Hypothalamus (tissue), 51 donors: ENCODE data around the gene GNPTAB.
"Not testable (repeated sequence)": the region's sequence is repeated elsewhere in the genome, so short reads cannot be mapped to it uniquely, and the experiment has no call there.

Experiments used
- DNase-seq, 51 donors: peaks; one replicate each; lab custom pipeline; 2025; lab: John Stamatoyannopoulos, UW

Gene GNPTAB

DNA sequence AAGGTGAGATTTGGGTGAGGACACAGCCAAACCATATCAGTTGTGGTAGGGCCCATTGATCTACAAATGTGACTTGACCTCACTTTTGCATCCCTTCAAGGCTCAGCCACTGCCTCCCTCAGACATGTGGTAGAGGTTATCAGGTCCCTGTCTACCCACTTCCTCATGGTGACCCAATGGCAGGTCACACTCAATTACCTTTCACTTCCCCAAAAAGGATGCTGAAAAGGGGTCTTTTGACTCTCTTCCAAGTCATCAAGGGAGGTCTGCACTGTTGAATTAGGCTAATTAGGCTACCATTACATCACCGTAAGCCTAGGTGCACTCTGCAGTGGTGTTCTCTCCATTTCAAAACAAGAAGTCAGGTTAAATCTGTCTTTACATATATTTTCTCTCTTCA is 24.0 kb upstream of the GNPTAB start:
- no peak for DNase-seq

GRCh38 chr12:101852998-101853397 is 22.2 kb upstream of the GNPTAB start:
- no peak for DNase-seq

DNA sequence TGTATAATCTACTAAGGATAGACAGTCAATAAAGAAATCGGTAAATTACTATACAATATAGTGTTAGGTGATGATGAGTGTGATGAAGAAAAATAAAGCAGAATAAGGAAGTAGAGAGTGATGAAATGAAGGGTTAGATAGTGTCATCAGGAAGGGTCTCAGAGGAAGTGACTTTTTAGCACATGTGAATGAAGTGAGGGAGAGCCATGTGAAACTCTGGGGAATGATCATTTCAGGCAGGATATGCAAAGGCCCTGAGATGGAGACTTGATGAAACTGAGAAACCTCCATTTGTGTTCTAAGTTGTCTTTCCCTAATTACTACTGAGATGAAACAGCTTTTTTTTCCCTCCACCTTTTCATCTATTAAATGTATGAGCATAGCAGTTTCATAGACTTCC is 19.4 kb upstream of the GNPTAB start:
- DNase-seq, result no peak

GRCh38 chr12:101847325-101847724 is 16.6 kb upstream of the GNPTAB start:
- no peak for DNase-seq

- no peak for DNase-seq
These were observed 14.5 kb upstream of the GNPTAB start for GRCh38 chr12:101845137-101845711.

GRCh38 chr12:101841069-101841468 is 10.3 kb upstream of the GNPTAB start:
- no peak for DNase-seq

- peak in 32 of 51 donors; percentile 3 to 62 (median 26) for DNase-seq
These were observed 8.8 kb upstream of the GNPTAB start for GRCh38 chr12:101839324-101840283.

GRCh38 chr12:101838628-101839323 is 8.0 kb upstream of the GNPTAB start:
- DNase-seq, result no peak

GRCh38 chr12:101832030-101832429 is 1.3 kb upstream of the GNPTAB start:
- no peak for DNase-seq

GRCh38 chr12:101829639-101830366 is 956 bp downstream of the GNPTAB start:
- DNase-seq, result peak in 3 of 51 donors; percentile 29 to 51 (median 32)

GRCh38 chr12:101828463-101829196 is 2.1 kb downstream of the GNPTAB start:
- no peak for DNase-seq

GRCh38 chr12:101826766-101827368 is 3.9 kb downstream of the GNPTAB start:
- no peak for DNase-seq

DNA sequence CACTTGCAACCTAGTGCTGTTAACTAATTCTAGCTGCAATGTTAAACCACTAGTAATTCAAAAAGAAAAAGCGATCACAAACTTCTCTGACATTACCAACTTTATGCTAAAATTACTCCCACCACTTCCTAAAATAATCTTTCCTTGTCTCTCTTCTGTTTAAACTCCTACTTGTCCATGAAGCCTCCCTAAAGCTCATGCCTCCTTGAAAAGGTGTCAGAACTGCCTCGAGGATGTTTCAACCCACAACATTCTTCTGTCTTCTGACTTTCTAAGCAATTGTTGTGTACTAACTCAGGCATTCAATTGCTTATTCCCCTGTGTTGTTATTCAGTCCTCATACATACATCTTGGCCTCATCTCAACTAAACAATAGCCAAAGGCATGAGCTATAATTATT is 5.9 kb downstream of the GNPTAB start:
- DNase-seq, result peak in 1 of 51 donors; percentile 25

DNA sequence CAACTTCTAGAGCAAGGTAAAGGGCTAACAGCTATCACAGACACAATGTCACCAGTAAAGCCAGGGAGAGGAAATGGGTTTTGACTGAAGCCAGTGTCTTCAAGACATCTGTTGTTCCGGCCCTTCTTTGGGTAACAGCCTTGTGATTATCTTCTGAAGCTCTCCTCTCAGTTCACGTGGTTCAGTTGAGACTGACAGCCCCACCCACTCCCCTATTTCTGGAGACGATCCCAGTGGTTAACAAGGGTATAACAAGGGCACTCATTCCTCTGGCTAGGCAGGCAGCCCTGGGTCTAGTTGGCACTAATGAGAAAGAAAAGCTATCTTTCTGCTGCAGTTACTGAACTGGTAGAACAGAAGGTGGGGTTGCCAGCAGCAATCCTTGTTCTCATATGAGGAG is 6.9 kb downstream of the GNPTAB start:
- DNase-seq, result peak in 26 of 51 donors; percentile 2 to 64 (median 26)

DNA sequence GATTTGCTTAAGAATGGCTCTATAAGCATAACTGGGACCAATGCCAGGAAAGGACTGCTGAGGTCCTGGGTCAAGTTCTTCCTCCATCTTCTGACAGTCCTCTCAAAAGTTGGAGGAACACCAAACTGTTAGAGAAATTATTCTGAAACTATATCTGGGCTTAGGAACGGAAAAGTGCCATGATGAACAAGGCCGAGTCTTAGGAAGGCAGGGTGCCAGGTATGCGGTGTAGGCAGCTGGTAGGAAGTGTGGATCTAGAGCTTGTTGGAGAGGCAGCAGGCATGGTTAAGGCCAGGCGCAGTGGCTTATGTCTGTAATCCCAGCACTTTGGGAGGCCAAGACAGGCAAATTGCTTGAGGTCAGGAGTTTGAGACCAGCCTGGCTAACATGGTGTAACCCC is 7.7 kb downstream of the GNPTAB start:
- no peak for DNase-seq

GRCh38 chr12:101819467-101819866 is 11.3 kb downstream of the GNPTAB start:
- no peak for DNase-seq

- DNase-seq, result not testable (repeated sequence)
These were observed 12.1 kb downstream of the GNPTAB start for GRCh38 chr12:101818689-101819088.

- no peak for DNase-seq
These were observed 17.6 kb downstream of the GNPTAB start for GRCh38 chr12:101813117-101813516.

GRCh38 chr12:101812716-101813115 is 18.0 kb downstream of the GNPTAB start:
- not testable (repeated sequence) for DNase-seq

DNA sequence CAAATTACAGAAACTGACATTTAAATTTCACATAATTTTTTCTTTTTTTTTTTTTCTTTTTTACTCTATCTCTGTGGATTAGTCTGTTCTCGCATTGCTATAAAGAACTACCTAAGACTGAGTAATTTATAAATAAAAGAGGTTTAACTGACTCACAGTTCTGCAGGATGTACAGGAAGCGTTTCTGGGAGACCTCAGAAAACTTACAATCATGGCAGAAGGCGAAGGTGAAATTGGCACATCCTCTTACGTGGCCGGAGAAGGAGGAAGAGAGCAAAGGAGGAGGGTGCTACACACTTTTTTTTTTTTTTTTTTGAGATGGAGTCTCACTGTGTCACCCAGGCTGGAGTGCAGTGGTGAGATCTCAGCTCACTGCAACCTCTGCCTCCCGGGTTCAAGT is 19.4 kb downstream of the GNPTAB start:
- not testable (repeated sequence) for DNase-seq
